B cell (primary cell): Measurements from ENCODE around the gene NOTCH1.

Source experiments
- EZH2 ChIP-seq: IDR thresholded peaks from 2 replicates; pipeline ENCODE4 v1.6.1; 2012; ENCODE audit warnings: borderline replicate concordance, low read depth, mild to moderate bottlenecking, moderate library complexity, low read length; ENCODE audit not compliant: insufficient read depth, poor library complexity, severe bottlenecking
- TF ChIP-seq, protein P1 (sequence below): fragments of 200-600 bp; IDR thresholded peaks from one replicate; pipeline ENCODE4 v1.8.0; 2022; ENCODE audit warnings: antibody characterized with exemption, mild to moderate bottlenecking

DNA sequence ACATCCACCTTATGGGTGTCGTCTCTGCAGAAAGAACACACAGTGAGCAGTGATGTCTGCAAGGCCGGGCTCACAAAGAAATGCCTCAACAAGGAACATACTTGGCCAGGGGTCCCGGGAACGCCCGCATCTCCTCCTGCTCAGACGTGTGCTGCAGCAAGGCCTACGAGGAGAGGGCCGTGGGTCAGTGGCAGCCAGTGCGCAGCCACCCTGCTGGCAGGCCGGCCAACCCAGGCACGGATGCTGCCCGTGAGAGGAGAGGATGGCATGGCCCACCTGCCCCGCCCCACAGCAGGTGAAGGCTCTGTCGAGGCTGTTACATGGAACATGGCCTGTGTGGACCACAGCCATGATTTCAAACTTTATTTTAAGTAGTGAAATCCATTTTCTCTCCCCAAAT lies 82.3 kb downstream of the NOTCH1 start:
- TF ChIP-seq, protein P1, sequence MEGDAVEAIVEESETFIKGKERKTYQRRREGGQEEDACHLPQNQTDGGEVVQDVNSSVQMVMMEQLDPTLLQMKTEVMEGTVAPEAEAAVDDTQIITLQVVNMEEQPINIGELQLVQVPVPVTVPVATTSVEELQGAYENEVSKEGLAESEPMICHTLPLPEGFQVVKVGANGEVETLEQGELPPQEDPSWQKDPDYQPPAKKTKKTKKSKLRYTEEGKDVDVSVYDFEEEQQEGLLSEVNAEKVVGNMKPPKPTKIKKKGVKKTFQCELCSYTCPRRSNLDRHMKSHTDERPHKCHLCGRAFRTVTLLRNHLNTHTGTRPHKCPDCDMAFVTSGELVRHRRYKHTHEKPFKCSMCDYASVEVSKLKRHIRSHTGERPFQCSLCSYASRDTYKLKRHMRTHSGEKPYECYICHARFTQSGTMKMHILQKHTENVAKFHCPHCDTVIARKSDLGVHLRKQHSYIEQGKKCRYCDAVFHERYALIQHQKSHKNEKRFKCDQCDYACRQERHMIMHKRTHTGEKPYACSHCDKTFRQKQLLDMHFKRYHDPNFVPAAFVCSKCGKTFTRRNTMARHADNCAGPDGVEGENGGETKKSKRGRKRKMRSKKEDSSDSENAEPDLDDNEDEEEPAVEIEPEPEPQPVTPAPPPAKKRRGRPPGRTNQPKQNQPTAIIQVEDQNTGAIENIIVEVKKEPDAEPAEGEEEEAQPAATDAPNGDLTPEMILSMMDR, result no peak
- no peak for TF ChIP-seq EZH2
